ENCODE data around the gene TMEM150A. TPM values are rescaled to one million over a fixed set of nuclear protein-coding genes. Genes with fewer than 3 reads are reported as not detected.

Gene TMEM150A
- polyA plus RNA-seq, 1 donor from 2014 or later = 8.4 TPM

- H3K9me3 ChIP-seq (ENCODE audit: low read length) = no peaks in the 10 kb centered on the region
- no peaks in the 10 kb centered on the region for H3F3A ChIP-seq (ENCODE audit: insufficient read depth, low read length, poor library complexity, severe bottlenecking)
- peak overlapping the region; percentile 84 for H3K9ac ChIP-seq (ENCODE audit: low read length)
- peak overlapping the region; percentile 95 for H3K4me3 ChIP-seq (ENCODE audit: low read length)
- no peak for TF ChIP-seq MXI1 (conservative IDR thresholded peaks at IDR 0.05; ENCODE audit: poor library complexity, severe bottlenecking)
- no peak for TF ChIP-seq EZH2 (IDR thresholded peaks at IDR 0.05; ENCODE audit: borderline replicate concordance, insufficient read depth, low read length, poor library complexity, severe bottlenecking)
- no peak for TF ChIP-seq RAD21 (conservative IDR thresholded peaks at IDR 0.05)
- TF ChIP-seq TAF1 (IDR thresholded peaks at IDR 0.05; ENCODE audit: low read depth) = no peak
- TF ChIP-seq POLR2AphosphoS5 (IDR thresholded peaks at IDR 0.05) = no peak
- TF ChIP-seq EP300 (conservative IDR thresholded peaks at IDR 0.05; ENCODE audit: poor library complexity, severe bottlenecking) = no peak
- no peak for TF ChIP-seq REST (IDR thresholded peaks at IDR 0.05; ENCODE audit: borderline replicate concordance)
- no peak for TF ChIP-seq CTCF (IDR thresholded peaks at IDR 0.05; ENCODE audit: poor library complexity, severe bottlenecking)
- TF ChIP-seq SMC3 (conservative IDR thresholded peaks at IDR 0.05; ENCODE audit: poor library complexity) = no peak
- peaks cover 7% of the 10 kb centered on the region for H3K36me3 ChIP-seq (ENCODE audit: insufficient read depth, low read length)
- peak overlapping the region; percentile 93 for H2AFZ ChIP-seq (ENCODE audit: low read depth, low read length)
- H3K27ac ChIP-seq (ENCODE audit: low read length) = peak overlapping the region; percentile 76
- peak overlapping the region; percentile 97 for H3K4me2 ChIP-seq (ENCODE audit: low read length)
- no peaks in the 10 kb centered on the region for H4K20me1 ChIP-seq (ENCODE audit: insufficient read depth)
- H3K79me2 ChIP-seq (replicated peaks; ENCODE audit: insufficient read depth, low read length) = peaks cover 15% of the 10 kb centered on the region
- H3K27me3 ChIP-seq (ENCODE audit: insufficient read depth, low read depth, low read length) = no peaks in the 10 kb centered on the region
- no peaks in the 10 kb centered on the region for H3K9me2 ChIP-seq (ENCODE audit: insufficient read depth, low read length)
Measured at GRCh38 chr2:85611217-85611704, 8.8 kb upstream of the TMEM150A start.

GRCh38 chr2:85607268-85608215 lies 5.0 kb upstream of the TMEM150A start:
- H3K79me2 ChIP-seq (replicated peaks; ENCODE audit: insufficient read depth, low read length) = peaks cover 14% of the 10 kb centered on the region
- H3K4me3 ChIP-seq (ENCODE audit: low read length) = no peak overlapping the region
- H3K27ac ChIP-seq (ENCODE audit: low read length) = no peak overlapping the region

More at GRCh38 chr2:85607268-85608215, 5.0 kb upstream of the TMEM150A start:
- no peaks in the 10 kb centered on the region for H3K27me3 ChIP-seq (ENCODE audit: insufficient read depth, low read depth, low read length)
- no peaks in the 10 kb centered on the region for H3F3A ChIP-seq (ENCODE audit: insufficient read depth, low read length, poor library complexity, severe bottlenecking)
- no peaks in the 10 kb centered on the region for H4K20me1 ChIP-seq (ENCODE audit: insufficient read depth)
- no peak overlapping the region for H3K4me2 ChIP-seq (ENCODE audit: low read length)
- no peak overlapping the region for H2AFZ ChIP-seq (ENCODE audit: low read depth, low read length)
- no peak overlapping the region for H3K9ac ChIP-seq (ENCODE audit: low read length)
- no peaks in the 10 kb centered on the region for H3K9me2 ChIP-seq (ENCODE audit: insufficient read depth, low read length)
- TF ChIP-seq REST (IDR thresholded peaks at IDR 0.05; ENCODE audit: borderline replicate concordance) = no peak
- TF ChIP-seq EZH2 (IDR thresholded peaks at IDR 0.05; ENCODE audit: borderline replicate concordance, insufficient read depth, low read length, poor library complexity, severe bottlenecking) = no peak
- TF ChIP-seq POLR2AphosphoS5 (IDR thresholded peaks at IDR 0.05) = no peak
- TF ChIP-seq CTCF (IDR thresholded peaks at IDR 0.05; ENCODE audit: poor library complexity, severe bottlenecking) = no peak
- TF ChIP-seq MXI1 (conservative IDR thresholded peaks at IDR 0.05; ENCODE audit: poor library complexity, severe bottlenecking) = no peak
- no peak for TF ChIP-seq TAF1 (IDR thresholded peaks at IDR 0.05; ENCODE audit: low read depth)
- no peak for TF ChIP-seq RAD21 (conservative IDR thresholded peaks at IDR 0.05)
- TF ChIP-seq SMC3 (conservative IDR thresholded peaks at IDR 0.05; ENCODE audit: poor library complexity) = no peak
- TF ChIP-seq EP300 (conservative IDR thresholded peaks at IDR 0.05; ENCODE audit: poor library complexity, severe bottlenecking) = no peak
- H3K36me3 ChIP-seq (ENCODE audit: insufficient read depth, low read length) = peaks cover 7% of the 10 kb centered on the region
- H3K9me3 ChIP-seq (ENCODE audit: low read length) = no peaks in the 10 kb centered on the region
